Measurements from ENCODE around the gene PCDHGA1. TPM values are rescaled to one million over a fixed set of nuclear protein-coding genes. Genes with fewer than 3 reads are reported as not detected.

PCDHGA1 gene
- 0.53 and 0.64 TPM in 2 replicates for total RNA-seq
- total RNA-seq (2013): 0.16 TPM
- 0.06 and 0.17 TPM in 2 replicates for polyA plus RNA-seq
- polyA minus RNA-seq: 0.21 and 0.26 TPM in 2 replicates

GRCh38 chr5:141330299-141331080 is at the start of gene PCDHGA1:
Gene PCDHGA1 (plus strand): TSS chr5:141330514.
- no peak within 1 kb of the TSS for H3K27ac Mint-ChIP-seq
- peaks cover 0 to 55% (median 35%) of the 10 kb centered on the region in 4 experiments for H3K27me3 ChIP-seq (replicated peaks in 1 of 4; ENCODE audit: control extremely low read depth in 1 of 4, control insufficient read depth in 3 of 4, insufficient read depth in 4 of 4, low read length in 3 of 4)
- DNase-seq: peak; percentile 27
- no peak within 1 kb of the TSS for H3K27ac ChIP-seq (ENCODE audit: low read length in 2 of 2)
- intact Hi-C loops (cut with micrococcal nuclease): no loop called here
- peaks cover 72% of the 10 kb centered on the region for H3K27me3 Mint-ChIP-seq
- H3K79me2 ChIP-seq (ENCODE audit: control insufficient read depth, insufficient read depth, low read length): no peaks in the 10 kb centered on the region
- peaks cover 3 to 8% of the 10 kb centered on the region in 2 donors for H3K4me1 ChIP-seq (ENCODE audit: control insufficient read depth in 2 of 2, insufficient read depth in 2 of 2, low read length in 2 of 2)
- H3K9me3 ChIP-seq (ENCODE audit: control extremely low read depth in 1 of 3, control insufficient read depth in 2 of 3, insufficient read depth in 1 of 3, low read length in 2 of 3): peaks cover 10 to 58% (median 38%) of the 10 kb centered on the region in 3 donors
- peak within 1 kb of the TSS in 2 of 5 experiments; percentile 15 to 30 for H3K4me3 ChIP-seq (ENCODE audit: control extremely low read depth in 1 of 5, extremely low read depth in 1 of 5, insufficient read depth in 1 of 5, low read depth in 2 of 5, low read length in 4 of 5)
- no peaks in the 10 kb centered on the region for H4K20me1 ChIP-seq (ENCODE audit: control insufficient read depth, insufficient read depth, low read length, poor library complexity, severe bottlenecking)
- H3K4me3 Mint-ChIP-seq: peak within 1 kb of the TSS; percentile 37
- no peak within 1 kb of the TSS for H3K9ac ChIP-seq (ENCODE audit: low read length)
- POLR2A ChIA-PET: no interaction called here
- 37% methylated on average over 12 of the region's 21 CpGs for WGBS (ENCODE audit: insufficient coverage)
- H3K36me3 ChIP-seq (replicated peaks in 1 of 2; ENCODE audit: control extremely low read depth in 1 of 2, control insufficient read depth in 1 of 2, extremely low read depth in 1 of 2, insufficient read depth in 2 of 2, low read length in 1 of 2): no peaks in the 10 kb centered on the region
- peaks cover 4% of the 10 kb centered on the region for H3K9me3 Mint-ChIP-seq (ENCODE audit: insufficient read depth)
- peak; percentile 41 for ATAC-seq (ENCODE audit: low read depth)
- TF ChIP-seq EZH2 (IDR thresholded peaks at IDR 0.05; ENCODE audit: borderline replicate concordance, insufficient read depth, low read depth, low read length, poor library complexity, severe bottlenecking) (no peak), CTCF (IDR thresholded peaks at IDR 0.05) (peak; percentile 36)
- H2AFZ ChIP-seq (ENCODE audit: insufficient read depth, low read depth, low read length, poor library complexity, severe bottlenecking): peak within 1 kb of the TSS; percentile 36
- peaks cover 7% of the 10 kb centered on the region for H3K4me1 Mint-ChIP-seq
- H3K4me2 ChIP-seq (replicated peaks; ENCODE audit: low read depth, low read length, poor library complexity, severe bottlenecking): peak within 1 kb of the TSS; percentile 39
- CTCF ChIA-PET: interaction anchor here (0.9 to 6.9 kb wide), 6 partner anchors 10 to 277 kb away, joined by 3 to 30 read pairs (median 4); partner anchors contain the start of genes PCDHGA3, PCDHGB1 and TAF7

- CTCF ChIA-PET: no interaction called here
- no peak for ATAC-seq (ENCODE audit: low read depth)
- H3K4me1 ChIP-seq (ENCODE audit: control insufficient read depth in 2 of 2, insufficient read depth in 2 of 2, low read length in 2 of 2): no peaks in the 10 kb centered on the region
- no peak overlapping the region for H3K27ac Mint-ChIP-seq
- H3K9ac ChIP-seq (ENCODE audit: low read length): no peak overlapping the region
- H3K4me3 ChIP-seq (ENCODE audit: control extremely low read depth in 1 of 5, extremely low read depth in 1 of 5, insufficient read depth in 1 of 5, low read depth in 2 of 5, low read length in 4 of 5): no peak overlapping the region
- H3K4me2 ChIP-seq (replicated peaks; ENCODE audit: low read depth, low read length, poor library complexity, severe bottlenecking): no peak overlapping the region
- H3K79me2 ChIP-seq (ENCODE audit: control insufficient read depth, insufficient read depth, low read length): peaks cover 31% of the 10 kb centered on the region
- DNase-seq: no peak
- no peak overlapping the region for H3K27ac ChIP-seq (ENCODE audit: low read length in 2 of 2)
- intact Hi-C loops (cut with micrococcal nuclease): no loop called here
- no peaks in the 10 kb centered on the region for H3K27me3 ChIP-seq (replicated peaks in 1 of 4; ENCODE audit: control extremely low read depth in 1 of 4, control insufficient read depth in 3 of 4, insufficient read depth in 4 of 4, low read length in 3 of 4)
- POLR2A ChIA-PET: no interaction called here
- no peaks in the 10 kb centered on the region for H3K36me3 ChIP-seq (replicated peaks in 1 of 2; ENCODE audit: control extremely low read depth in 1 of 2, control insufficient read depth in 1 of 2, extremely low read depth in 1 of 2, insufficient read depth in 2 of 2, low read length in 1 of 2)
- no peaks in the 10 kb centered on the region for H4K20me1 ChIP-seq (ENCODE audit: control insufficient read depth, insufficient read depth, low read length, poor library complexity, severe bottlenecking)
- peaks cover 7 to 74% (median 71%) of the 10 kb centered on the region in 3 donors for H3K9me3 ChIP-seq (ENCODE audit: control extremely low read depth in 1 of 3, control insufficient read depth in 2 of 3, insufficient read depth in 1 of 3, low read length in 2 of 3)
- no peaks in the 10 kb centered on the region for H3K27me3 Mint-ChIP-seq
- H2AFZ ChIP-seq (ENCODE audit: insufficient read depth, low read depth, low read length, poor library complexity, severe bottlenecking): no peak overlapping the region
- 98% methylated on average over 4 of the region's 4 CpGs for WGBS (ENCODE audit: insufficient coverage)
- H3K4me1 Mint-ChIP-seq: no peaks in the 10 kb centered on the region
- no peak overlapping the region for H3K4me3 Mint-ChIP-seq
- TF ChIP-seq CTCF (IDR thresholded peaks at IDR 0.05) (no peak), EZH2 (IDR thresholded peaks at IDR 0.05; ENCODE audit: borderline replicate concordance, insufficient read depth, low read depth, low read length, poor library complexity, severe bottlenecking) (no peak)
- peaks cover 19% of the 10 kb centered on the region for H3K9me3 Mint-ChIP-seq (ENCODE audit: insufficient read depth)
Measured at GRCh38 chr5:141298376-141298775, 31.9 kb upstream of the PCDHGA1 start.
